ENCODE results near the gene HNRNPUL2. TPM values are rescaled to one million over a fixed set of nuclear protein-coding genes. Genes with fewer than 3 reads are reported as not detected.

Gene HNRNPUL2
- total and polyA plus RNA-seq, 10 of the 15 experiments (the other 5 are each of a cell fraction or from before 2014, with no cell fraction given) = 1.6 to 72.2 (median 14.9) TPM

DNA sequence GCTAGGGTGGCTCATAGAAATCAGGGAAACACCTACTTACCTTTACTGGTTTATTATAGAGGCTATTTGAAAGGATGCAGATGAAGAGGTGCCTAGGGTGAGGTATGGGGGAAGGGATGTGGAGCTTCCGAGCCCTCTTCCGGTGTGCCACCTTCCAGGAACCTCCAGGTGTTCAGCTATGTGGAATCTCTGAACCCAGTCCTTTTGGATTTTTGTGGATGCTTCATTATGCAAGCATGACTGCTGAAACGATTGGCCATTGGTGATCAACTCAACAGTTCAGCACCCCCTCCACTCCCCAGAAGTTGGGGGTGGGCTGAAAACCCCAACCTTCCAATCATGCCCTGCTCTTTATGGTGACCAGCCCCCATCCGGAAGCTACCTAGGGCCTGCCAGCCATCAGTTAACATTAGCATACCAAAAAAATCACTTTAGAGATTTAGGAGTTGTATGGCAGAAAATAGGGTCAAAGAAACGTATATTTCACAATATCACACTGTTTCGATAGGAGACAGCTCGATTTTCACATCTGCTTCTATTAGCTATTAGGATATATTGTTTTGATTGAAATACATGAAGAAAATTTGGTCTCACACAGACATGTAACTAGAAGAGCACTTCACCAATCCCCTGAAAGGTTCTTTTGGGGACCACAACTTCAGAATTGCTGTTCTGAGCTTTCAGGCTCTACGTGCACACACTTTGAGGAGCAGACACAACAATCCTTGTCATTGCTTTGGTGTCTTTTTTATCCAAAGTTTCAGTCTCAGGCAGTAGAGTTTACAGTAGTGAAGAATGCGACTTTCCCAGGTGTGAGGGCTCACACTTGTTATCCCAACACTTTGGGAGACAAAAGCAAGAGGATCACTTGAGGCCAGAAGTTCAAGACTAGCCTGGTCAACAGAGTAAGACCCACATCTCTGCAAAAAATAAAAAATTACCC, 30.9 kb upstream of the HNRNPUL2 start:
- TF ChIP-seq RBBP5 (conservative IDR thresholded peaks at IDR 0.05) = no peak
- TF ChIP-seq POLR2AphosphoS2 (IDR thresholded peaks at IDR 0.05; ENCODE audit: low read depth, low read length) = no peak
- no peak for TF ChIP-seq SPI1 (IDR thresholded peaks at IDR 0.05; ENCODE audit: borderline replicate concordance, insufficient read depth, low read depth, low read length)
- TF ChIP-seq, protein P1, sequence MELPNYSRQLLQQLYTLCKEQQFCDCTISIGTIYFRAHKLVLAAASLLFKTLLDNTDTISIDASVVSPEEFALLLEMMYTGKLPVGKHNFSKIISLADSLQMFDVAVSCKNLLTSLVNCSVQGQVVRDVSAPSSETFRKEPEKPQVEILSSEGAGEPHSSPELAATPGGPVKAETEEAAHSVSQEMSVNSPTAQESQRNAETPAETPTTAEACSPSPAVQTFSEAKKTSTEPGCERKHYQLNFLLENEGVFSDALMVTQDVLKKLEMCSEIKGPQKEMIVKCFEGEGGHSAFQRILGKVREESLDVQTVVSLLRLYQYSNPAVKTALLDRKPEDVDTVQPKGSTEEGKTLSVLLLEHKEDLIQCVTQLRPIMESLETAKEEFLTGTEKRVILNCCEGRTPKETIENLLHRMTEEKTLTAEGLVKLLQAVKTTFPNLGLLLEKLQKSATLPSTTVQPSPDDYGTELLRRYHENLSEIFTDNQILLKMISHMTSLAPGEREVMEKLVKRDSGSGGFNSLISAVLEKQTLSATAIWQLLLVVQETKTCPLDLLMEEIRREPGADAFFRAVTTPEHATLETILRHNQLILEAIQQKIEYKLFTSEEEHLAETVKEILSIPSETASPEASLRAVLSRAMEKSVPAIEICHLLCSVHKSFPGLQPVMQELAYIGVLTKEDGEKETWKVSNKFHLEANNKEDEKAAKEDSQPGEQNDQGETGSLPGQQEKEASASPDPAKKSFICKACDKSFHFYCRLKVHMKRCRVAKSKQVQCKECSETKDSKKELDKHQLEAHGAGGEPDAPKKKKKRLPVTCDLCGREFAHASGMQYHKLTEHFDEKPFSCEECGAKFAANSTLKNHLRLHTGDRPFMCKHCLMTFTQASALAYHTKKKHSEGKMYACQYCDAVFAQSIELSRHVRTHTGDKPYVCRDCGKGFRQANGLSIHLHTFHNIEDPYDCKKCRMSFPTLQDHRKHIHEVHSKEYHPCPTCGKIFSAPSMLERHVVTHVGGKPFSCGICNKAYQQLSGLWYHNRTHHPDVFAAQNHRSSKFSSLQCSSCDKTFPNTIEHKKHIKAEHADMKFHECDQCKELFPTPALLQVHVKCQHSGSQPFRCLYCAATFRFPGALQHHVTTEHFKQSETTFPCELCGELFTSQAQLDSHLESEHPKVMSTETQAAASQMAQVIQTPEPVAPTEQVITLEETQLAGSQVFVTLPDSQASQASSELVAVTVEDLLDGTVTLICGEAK (IDR thresholded peaks at IDR 0.05; ENCODE audit: borderline replicate concordance) = no peak
- TF ChIP-seq ZNF217 (IDR thresholded peaks at IDR 0.05) = no peak
- TF ChIP-seq CREM (IDR thresholded peaks at IDR 0.05; ENCODE audit: low read depth) = no peak
- no peak for TF ChIP-seq USF2 (IDR thresholded peaks at IDR 0.05; ENCODE audit: borderline replicate concordance, low read depth, low read length)
- no peak for TF ChIP-seq ZNF274 (IDR thresholded peaks at IDR 0.05; ENCODE audit: insufficient read depth, insufficient read length)
- BruUV-seq (replicated peaks) = no TSS peak
- in situ Hi-C loops (cut with MboI) (no loop called here), intact Hi-C loops (cut with micrococcal nuclease; ENCODE audit: unreplicated experiment) (no loop called here)
- Histone ChIP-seq H3K9me3 (replicated peaks; ENCODE audit: control insufficient read depth, insufficient read depth, low read length) (no peaks in the 10 kb centered on the region), H3K36me3 (ENCODE audit: control insufficient read depth in 2 of 2, insufficient read depth in 2 of 2, low read length in 1 of 2) (no peaks in the 10 kb centered on the region), H4K20me1 (ENCODE audit: control insufficient read depth, insufficient read depth) (no peaks in the 10 kb centered on the region), H3K27me3 (replicated peaks in 1 of 2; ENCODE audit: control insufficient read depth in 2 of 2, insufficient read depth in 2 of 2, low read length in 1 of 2) (no peaks in the 10 kb centered on the region), H3K79me2 (ENCODE audit: control insufficient read depth, insufficient read depth, low read length) (peaks cover 15% of the 10 kb centered on the region), H3K4me1 (ENCODE audit: control insufficient read depth, insufficient read depth, low read length) (peaks cover 5% of the 10 kb centered on the region), H3K4me2 (ENCODE audit: control insufficient read depth, insufficient read depth) (no peak overlapping the region), H3K4me3 (no peak overlapping the region), H3K27ac (ENCODE audit: control insufficient read depth, insufficient read depth) (no peak overlapping the region), H3K9ac (ENCODE audit: control insufficient read depth, insufficient read depth, low read length) (no peak overlapping the region), H2AFZ (ENCODE audit: control insufficient read depth, low read depth, low read length) (no peak overlapping the region)
- FAIRE-seq (no peak), DNase-seq (ENCODE audit: low read depth, low spot score) (no peak), ATAC-seq (no peak)
- ChIA-PET RAD21 (ENCODE audit: unreplicated experiment) (interaction anchor here (0.7 to 0.9 kb wide), 4 partner anchors 12 to 333 kb away, joined by 3 read pairs; partner anchors contain the start of genes HNRNPUL2 and TAF6L), CTCF (interaction anchor here (0.7 to 1.2 kb wide), 2 partner anchors 28 to 215 kb away, joined by 3 to 4 read pairs; no protein-coding TSS in a partner anchor), SMC1A (ENCODE audit: uncharacterized antibody, unreplicated experiment) (interaction anchor here (1.5 to 2.1 kb wide), 3 partner anchors 10 to 64 kb away, joined by 3 to 5 read pairs (median 4); no protein-coding TSS in a partner anchor), POLR2A (interaction anchor here (0.5 to 2.4 kb wide), 5 partner anchors 11 to 210 kb away, joined by 3 to 17 read pairs (median 4); partner anchors contain the start of gene TTC9C)
- 57% methylated on average over 9 of the region's 9 CpGs for WGBS (ENCODE audit: insufficient coverage, insufficient replicate concordance, low lambda C conversion rate, missing lambda C conversion rate)

All from GM12878 (cell line).